Measurements from ENCODE around the gene MOB3B. TPM values are rescaled to one million over a fixed set of nuclear protein-coding genes. Genes with fewer than 3 reads are reported as not detected.

Gene MOB3B
- total and polyA plus RNA-seq, 10 of the 15 experiments (the other 5 are each of a cell fraction or from before 2014, with no cell fraction given), result 0.44 to 2.7 (median 0.91) TPM

DNA sequence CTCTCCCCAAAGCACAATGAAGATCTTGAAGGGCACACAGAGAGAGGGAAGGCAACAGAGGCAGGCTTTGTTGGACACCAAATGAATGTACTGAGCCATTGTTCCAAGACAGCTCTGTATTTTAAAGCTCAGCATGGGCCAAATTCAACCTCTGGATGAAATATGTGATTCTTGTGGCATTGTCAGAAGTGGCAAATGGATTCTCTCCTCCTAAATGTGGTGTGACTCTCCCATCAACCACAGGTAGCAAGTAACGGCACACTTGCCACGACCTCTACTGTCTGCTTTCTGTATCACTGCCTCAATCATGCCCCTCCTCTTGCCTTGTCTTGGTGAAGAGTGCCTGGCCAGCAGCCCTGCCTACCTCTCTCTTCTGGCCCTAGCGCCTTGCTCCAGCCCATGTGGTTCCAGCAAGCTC is 6.1 kb upstream of the MOB3B start:
- CTCF ChIA-PET, result interaction anchor here (0.7 to 6.2 kb wide), 15 partner anchors 9 to 215 kb away, joined by 3 to 65 read pairs (median 4); no protein-coding TSS in a partner anchor
- no peak overlapping the region for H3K4me2 ChIP-seq (ENCODE audit: control insufficient read depth, insufficient read depth)
- no peak overlapping the region for H3K4me3 ChIP-seq
- no peaks in the 10 kb centered on the region for H3K9me3 ChIP-seq (replicated peaks; ENCODE audit: control insufficient read depth, insufficient read depth, low read length)
- H3K27ac ChIP-seq (ENCODE audit: control insufficient read depth, insufficient read depth), result no peak overlapping the region
- POLR2A ChIA-PET, result interaction anchor here (1.8 kb wide), 1 partner anchor 203 kb away, joined by 7 read pairs; no protein-coding TSS in a partner anchor
- H3K36me3 ChIP-seq (ENCODE audit: control insufficient read depth in 2 of 2, insufficient read depth in 2 of 2, low read length in 1 of 2), result no peaks in the 10 kb centered on the region
- no peak for FAIRE-seq
- peaks cover 10% of the 10 kb centered on the region for H3K4me1 ChIP-seq (ENCODE audit: control insufficient read depth, insufficient read depth, low read length)
- no peaks in the 10 kb centered on the region for H3K27me3 ChIP-seq (replicated peaks in 1 of 2; ENCODE audit: control insufficient read depth in 2 of 2, insufficient read depth in 2 of 2, low read length in 1 of 2)
- no TSS peak for BruUV-seq (replicated peaks)
- ATAC-seq, result peak; percentile 79
- RAD21 ChIA-PET (ENCODE audit: unreplicated experiment), result interaction anchor here (1.4 to 6.3 kb wide), 3 partner anchors 11 to 204 kb away, joined by 3 to 62 read pairs (median 10); no protein-coding TSS in a partner anchor
- intact Hi-C loops (cut with micrococcal nuclease; ENCODE audit: unreplicated experiment) (no loop called here), in situ Hi-C loops (cut with MboI) (no loop called here)
- H2AFZ ChIP-seq (ENCODE audit: control insufficient read depth, low read depth, low read length), result no peak overlapping the region
- SMC1A ChIA-PET (ENCODE audit: uncharacterized antibody, unreplicated experiment), result interaction anchor here (0.6 to 11.1 kb wide), 9 partner anchors 10 to 489 kb away, joined by 3 to 89 read pairs (median 3); no protein-coding TSS in a partner anchor
- no peaks in the 10 kb centered on the region for H4K20me1 ChIP-seq (ENCODE audit: control insufficient read depth, insufficient read depth)
- DNase-seq (ENCODE audit: low read depth, low spot score), result no peak
- no peaks in the 10 kb centered on the region for H3K79me2 ChIP-seq (ENCODE audit: control insufficient read depth, insufficient read depth, low read length)
- H3K9ac ChIP-seq (ENCODE audit: control insufficient read depth, insufficient read depth, low read length), result no peak overlapping the region
- WGBS (ENCODE audit: insufficient coverage, insufficient replicate concordance, low lambda C conversion rate, missing lambda C conversion rate), result 0% methylated on average over 3 of the region's 3 CpGs
- TF ChIP-seq PAX5 (IDR thresholded peaks at IDR 0.05; ENCODE audit: borderline replicate concordance, low read depth, low read length), result no peak
- TF ChIP-seq TCF12 (IDR thresholded peaks at IDR 0.05; ENCODE audit: low read depth, low read length), result no peak
- TF ChIP-seq TCF7 (IDR thresholded peaks at IDR 0.05; ENCODE audit: borderline replicate concordance), result no peak
- TF ChIP-seq SUZ12 (IDR thresholded peaks at IDR 0.05; ENCODE audit: unreplicated experiment), result no peak
- TF ChIP-seq, protein P1, sequence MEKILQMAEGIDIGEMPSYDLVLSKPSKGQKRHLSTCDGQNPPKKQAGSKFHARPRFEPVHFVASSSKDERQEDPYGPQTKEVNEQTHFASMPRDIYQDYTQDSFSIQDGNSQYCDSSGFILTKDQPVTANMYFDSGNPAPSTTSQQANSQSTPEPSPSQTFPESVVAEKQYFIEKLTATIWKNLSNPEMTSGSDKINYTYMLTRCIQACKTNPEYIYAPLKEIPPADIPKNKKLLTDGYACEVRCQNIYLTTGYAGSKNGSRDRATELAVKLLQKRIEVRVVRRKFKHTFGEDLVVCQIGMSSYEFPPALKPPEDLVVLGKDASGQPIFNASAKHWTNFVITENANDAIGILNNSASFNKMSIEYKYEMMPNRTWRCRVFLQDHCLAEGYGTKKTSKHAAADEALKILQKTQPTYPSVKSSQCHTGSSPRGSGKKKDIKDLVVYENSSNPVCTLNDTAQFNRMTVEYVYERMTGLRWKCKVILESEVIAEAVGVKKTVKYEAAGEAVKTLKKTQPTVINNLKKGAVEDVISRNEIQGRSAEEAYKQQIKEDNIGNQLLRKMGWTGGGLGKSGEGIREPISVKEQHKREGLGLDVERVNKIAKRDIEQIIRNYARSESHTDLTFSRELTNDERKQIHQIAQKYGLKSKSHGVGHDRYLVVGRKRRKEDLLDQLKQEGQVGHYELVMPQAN (conservative IDR thresholded peaks at IDR 0.05), result no peak
- no peak for TF ChIP-seq NFYA (IDR thresholded peaks at IDR 0.05; ENCODE audit: borderline replicate concordance, low read depth, low read length)
- TF ChIP-seq ZNF384 (IDR thresholded peaks at IDR 0.05; ENCODE audit: borderline replicate concordance, low read depth, low read length), result no peak
- no peak for TF ChIP-seq POLR2A (IDR thresholded peaks at IDR 0.05; ENCODE audit: low read depth, low read length)
- TF ChIP-seq, protein P2, sequence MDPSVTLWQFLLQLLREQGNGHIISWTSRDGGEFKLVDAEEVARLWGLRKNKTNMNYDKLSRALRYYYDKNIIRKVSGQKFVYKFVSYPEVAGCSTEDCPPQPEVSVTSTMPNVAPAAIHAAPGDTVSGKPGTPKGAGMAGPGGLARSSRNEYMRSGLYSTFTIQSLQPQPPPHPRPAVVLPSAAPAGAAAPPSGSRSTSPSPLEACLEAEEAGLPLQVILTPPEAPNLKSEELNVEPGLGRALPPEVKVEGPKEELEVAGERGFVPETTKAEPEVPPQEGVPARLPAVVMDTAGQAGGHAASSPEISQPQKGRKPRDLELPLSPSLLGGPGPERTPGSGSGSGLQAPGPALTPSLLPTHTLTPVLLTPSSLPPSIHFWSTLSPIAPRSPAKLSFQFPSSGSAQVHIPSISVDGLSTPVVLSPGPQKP (IDR thresholded peaks at IDR 0.05; ENCODE audit: low read depth, low read length), result no peak
- TF ChIP-seq SMC3 (IDR thresholded peaks at IDR 0.05; ENCODE audit: borderline replicate concordance, low read length), result peak; percentile 41; the same call in 1 of the 2 replicates
- no peak for TF ChIP-seq JUNB (IDR thresholded peaks at IDR 0.05)
- TF ChIP-seq ZNF207 (IDR thresholded peaks at IDR 0.05; ENCODE audit: borderline replicate concordance), result no peak
- TF ChIP-seq RUNX3 (IDR thresholded peaks at IDR 0.05; ENCODE audit: low read length), result peak; percentile 36; the same call in 1 of the 2 replicates
- TF ChIP-seq, protein P3, sequence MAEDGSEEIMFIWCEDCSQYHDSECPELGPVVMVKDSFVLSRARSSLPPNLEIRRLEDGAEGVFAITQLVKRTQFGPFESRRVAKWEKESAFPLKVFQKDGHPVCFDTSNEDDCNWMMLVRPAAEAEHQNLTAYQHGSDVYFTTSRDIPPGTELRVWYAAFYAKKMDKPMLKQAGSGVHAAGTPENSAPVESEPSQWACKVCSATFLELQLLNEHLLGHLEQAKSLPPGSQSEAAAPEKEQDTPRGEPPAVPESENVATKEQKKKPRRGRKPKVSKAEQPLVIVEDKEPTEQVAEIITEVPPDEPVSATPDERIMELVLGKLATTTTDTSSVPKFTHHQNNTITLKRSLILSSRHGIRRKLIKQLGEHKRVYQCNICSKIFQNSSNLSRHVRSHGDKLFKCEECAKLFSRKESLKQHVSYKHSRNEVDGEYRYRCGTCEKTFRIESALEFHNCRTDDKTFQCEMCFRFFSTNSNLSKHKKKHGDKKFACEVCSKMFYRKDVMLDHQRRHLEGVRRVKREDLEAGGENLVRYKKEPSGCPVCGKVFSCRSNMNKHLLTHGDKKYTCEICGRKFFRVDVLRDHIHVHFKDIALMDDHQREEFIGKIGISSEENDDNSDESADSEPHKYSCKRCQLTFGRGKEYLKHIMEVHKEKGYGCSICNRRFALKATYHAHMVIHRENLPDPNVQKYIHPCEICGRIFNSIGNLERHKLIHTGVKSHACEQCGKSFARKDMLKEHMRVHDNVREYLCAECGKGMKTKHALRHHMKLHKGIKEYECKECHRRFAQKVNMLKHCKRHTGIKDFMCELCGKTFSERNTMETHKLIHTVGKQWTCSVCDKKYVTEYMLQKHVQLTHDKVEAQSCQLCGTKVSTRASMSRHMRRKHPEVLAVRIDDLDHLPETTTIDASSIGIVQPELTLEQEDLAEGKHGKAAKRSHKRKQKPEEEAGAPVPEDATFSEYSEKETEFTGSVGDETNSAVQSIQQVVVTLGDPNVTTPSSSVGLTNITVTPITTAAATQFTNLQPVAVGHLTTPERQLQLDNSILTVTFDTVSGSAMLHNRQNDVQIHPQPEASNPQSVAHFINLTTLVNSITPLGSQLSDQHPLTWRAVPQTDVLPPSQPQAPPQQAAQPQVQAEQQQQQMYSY (CRISPR knock-in tag; IDR thresholded peaks at IDR 0.05), result no peak
- TF ChIP-seq EZH2 (IDR thresholded peaks at IDR 0.05; ENCODE audit: borderline replicate concordance, control insufficient read depth, low read depth, low read length), result no peak
- TF ChIP-seq, protein P4, sequence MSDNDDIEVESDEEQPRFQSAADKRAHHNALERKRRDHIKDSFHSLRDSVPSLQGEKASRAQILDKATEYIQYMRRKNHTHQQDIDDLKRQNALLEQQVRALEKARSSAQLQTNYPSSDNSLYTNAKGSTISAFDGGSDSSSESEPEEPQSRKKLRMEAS (IDR thresholded peaks at IDR 0.05; ENCODE audit: low read depth, low read length), result no peak
- no peak for TF ChIP-seq FOXM1 (IDR thresholded peaks at IDR 0.05; ENCODE audit: low read depth, low read length)
- TF ChIP-seq NRF1 (conservative IDR thresholded peaks at IDR 0.05; ENCODE audit: low read depth, low read length), result no peak

All from GM12878 (cell line).